GM19351 (cell line): ENCODE measurements around the gene DAB2IP.

Source experiments
- ATAC-seq: cut with Tn5 transposase; IDR thresholded peaks from one replicate; pipeline ENCODE4 v1.9.1; 2021; ENCODE audit warnings: mild to moderate bottlenecking, moderate library complexity; ENCODE audit not compliant: unreplicated experiment

DAB2IP gene

DNA sequence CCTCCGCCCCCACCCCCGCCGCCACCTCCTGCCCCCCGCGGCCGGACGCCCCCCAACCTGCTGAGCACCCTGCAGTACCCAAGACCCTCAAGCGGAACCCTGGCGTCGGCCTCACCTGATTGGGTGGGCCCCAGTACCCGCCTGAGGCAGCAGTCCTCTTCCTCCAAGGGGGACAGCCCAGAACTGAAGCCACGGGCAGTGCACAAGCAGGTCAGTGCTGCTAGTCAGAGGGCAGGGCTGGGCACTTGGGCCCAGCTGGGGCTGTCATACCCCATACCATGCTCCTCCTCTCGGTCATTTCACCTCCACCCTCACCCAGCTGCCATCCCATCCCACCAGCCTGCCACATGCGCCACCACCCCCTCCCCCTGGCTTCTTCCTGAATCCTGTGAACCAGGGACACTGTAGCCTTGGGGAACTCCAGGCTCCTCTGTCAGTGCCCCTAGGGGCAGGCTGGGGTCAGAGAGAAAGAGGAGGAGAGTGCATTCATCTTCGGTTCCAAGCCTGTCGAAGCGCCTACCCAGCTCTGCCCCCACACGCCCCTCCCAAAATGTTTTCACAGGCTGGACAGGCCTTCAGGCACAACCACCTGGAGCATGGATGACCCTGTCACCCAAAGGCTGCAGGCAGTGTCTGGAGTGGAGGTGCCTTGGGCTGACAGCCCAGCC, 122.0 kb downstream of the DAB2IP start:
- no peak for ATAC-seq

DNA sequence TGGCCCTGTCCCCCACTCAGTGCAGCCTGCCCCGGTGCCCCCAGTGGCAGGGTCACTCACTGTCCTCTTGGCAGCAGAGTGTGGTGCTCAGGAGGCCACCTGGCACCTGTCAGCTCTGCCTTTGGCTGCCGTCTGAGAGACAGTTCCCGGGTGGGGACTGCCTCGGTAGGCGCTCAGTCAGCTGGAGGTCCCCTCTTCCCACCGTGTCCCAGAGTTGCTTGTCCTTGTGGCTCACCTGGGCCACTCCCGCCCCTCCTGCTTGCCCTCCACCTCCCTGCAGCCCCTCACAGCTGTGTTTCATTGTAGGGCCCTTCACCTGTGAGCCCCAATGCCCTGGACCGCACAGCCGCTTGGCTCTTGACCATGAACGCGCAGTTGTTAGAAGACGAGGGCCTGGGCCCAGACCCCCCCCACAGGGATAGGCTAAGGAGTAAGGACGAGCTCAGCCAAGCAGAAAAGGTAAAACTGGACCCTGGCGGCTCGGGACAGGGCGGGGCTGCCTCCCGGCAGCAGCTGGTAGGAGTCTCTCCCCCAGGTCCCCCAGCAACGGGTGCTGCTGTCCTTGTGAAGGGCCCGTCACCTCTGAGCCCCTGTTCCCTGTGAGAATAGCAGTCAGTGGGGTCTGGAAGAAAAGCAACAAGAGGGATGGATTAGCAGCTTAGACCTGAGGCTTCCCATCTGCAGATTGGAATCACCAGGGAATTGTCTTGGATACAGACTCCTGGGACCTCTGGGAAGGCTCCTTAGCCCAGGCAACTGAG, 122.7 kb downstream of the DAB2IP start:
- ATAC-seq = no peak

DNA sequence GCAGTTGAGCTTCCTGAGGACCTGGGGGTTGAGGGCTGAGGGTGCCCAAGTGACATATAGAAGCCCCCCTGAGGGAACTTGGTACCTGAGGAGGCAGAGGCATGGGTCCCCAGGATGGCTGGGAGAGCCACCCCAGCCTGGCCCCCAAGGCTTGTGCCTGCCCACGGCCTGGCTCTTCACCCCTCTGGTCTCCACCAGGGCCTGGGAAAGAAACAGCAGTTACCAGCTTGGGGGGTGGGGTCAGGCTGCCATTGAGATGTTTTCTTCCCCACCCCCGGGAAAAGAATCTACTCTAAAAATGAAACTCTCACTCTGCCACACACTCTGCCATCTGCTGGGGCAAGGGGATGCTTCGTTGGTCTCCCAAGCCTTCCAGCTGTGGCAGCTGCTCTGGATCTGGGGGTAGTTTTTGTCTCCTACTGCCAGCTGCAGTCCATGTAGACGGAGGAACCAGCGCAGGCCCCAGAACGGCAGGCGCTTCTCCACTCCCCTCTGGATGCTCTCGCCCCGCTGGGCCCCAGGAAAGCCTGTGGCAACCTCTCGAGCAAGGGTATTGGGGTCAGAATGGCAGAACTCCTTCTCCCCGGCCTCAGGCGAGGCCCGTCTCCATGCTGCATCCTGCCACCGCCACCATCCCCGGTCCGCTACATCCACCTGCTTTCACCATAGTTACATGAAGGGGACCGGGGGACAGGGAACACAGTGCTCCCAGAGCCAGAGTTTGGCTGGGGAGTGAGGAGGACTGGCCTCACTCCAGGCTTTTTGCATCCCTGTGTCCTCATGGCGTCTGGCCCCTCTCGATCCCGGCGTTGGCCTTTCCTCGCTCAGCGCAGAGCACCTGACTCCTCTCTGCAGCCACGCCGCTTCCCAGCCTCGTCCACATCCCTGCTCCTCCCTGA, 123.5 kb downstream of the DAB2IP start:
- no peak for ATAC-seq

DNA sequence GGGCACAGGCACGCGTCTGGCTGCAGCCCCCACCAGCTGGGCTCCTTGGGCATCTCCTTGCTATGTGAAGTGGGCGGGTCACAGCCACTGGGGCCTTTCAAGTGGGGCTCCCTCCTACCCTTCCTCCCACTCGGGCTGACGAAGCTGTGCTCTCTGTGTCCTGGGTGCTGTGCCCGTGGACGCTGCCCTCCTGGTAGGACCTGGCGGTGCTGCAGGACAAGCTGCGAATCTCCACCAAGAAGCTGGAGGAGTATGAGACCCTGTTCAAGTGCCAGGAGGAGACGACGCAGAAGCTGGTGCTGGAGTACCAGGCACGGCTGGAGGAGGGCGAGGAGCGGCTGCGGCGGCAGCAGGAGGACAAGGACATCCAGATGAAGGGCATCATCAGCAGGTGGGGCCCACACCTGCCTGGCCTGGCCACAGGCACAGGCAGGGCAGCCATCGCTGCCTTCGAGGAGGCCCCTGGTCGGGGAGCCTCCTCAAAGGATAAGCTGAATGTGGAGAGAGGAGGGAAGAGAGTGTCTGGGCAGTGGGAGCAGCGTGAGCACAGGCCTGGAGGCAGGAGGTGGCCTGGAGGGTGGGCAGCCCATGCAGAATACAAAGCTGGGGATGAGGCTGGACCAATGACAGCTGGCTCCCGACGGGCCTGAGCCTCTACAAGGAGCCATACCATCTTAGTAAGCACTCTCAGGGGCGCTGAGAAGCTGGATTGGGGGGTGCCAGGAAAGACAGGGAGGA, 124.7 kb downstream of the DAB2IP start:
- no peak for ATAC-seq

DNA sequence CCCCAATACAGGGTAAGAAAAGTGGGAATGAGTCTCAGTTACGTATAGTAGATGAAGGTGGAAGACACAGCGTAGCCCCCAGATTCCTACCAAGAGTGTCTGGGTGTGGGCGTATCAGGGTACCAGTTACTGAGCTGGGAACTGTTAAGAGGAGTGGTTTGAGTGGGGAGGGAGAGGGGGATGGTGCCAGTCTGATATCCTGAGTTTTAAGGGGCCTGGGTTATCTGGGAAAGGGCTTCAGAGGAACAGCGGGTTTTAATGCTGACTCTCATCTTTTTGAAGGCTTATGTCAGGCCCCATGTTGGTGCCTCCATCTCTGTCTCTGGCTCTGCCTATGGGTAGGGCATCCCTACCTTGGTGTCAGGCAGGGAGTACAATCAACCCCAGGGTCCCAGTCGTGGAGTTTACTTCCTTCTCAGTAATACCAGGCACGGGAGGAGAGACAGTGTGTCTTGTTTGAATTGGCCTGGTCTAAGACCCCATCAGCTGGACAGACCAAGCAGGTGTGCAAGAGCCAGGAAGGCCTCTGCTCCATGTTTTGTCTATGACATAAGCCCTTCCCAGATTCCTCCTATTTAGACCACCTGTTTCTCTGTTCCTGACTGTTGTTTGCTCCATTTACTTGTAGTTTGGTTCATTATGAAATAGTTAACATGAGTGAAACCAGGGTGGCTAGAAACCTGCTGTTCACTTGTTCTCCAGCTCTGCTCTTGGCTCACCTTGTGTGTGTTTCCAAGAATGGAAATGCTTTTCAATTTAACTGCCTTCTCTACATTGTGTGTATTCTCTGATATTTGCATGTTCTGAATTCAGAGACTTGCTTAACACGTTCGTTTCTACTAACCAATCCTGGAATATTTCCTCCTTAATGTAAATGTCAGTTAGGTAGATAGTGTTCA, 125.6 kb downstream of the DAB2IP start:
- no peak for ATAC-seq

DNA sequence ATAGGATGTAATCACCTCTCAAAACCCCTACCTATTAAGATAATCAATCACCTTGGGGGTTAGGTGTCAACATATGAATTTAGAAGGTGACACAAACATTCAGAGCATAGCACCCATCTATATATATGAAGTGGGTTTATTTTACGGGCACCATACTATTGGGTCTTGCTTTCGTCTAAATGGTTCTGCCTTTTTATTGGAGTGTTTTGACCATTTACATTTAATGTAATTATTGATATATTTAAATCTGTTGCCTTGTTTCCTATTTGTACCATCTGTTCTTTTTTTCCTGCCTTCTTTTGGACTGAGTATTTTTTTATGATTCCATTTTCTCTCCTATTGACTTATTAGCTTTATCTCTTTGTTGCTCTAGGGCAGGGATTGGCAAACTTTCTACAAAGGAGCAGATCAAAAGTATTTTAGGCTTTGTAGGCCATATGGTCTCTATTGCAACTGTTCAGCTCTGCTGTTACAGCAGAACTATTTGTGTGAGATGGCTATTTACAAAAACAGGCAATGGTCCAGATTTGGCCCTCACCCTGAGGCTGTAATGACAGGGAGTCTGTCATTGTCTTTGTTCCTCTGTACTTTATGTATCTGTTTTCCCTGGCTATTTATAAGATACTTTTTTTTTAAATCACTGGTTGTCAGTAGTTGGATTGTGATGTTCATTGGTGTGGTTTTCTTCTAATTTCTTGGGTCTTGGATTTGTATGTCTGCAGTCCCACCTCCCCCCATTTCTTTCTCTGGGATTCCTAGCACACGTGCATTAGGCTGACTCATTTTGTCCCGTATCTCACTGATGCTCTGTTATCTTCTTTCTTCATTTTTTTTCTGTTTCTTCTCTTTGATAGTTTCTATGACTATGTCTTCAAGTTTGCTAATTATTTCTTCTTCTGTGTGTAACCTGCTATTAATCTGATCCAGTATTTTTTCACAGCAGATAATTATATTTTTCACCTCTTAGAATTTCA, 127.1 kb downstream of the DAB2IP start:
- ATAC-seq = no peak

DNA sequence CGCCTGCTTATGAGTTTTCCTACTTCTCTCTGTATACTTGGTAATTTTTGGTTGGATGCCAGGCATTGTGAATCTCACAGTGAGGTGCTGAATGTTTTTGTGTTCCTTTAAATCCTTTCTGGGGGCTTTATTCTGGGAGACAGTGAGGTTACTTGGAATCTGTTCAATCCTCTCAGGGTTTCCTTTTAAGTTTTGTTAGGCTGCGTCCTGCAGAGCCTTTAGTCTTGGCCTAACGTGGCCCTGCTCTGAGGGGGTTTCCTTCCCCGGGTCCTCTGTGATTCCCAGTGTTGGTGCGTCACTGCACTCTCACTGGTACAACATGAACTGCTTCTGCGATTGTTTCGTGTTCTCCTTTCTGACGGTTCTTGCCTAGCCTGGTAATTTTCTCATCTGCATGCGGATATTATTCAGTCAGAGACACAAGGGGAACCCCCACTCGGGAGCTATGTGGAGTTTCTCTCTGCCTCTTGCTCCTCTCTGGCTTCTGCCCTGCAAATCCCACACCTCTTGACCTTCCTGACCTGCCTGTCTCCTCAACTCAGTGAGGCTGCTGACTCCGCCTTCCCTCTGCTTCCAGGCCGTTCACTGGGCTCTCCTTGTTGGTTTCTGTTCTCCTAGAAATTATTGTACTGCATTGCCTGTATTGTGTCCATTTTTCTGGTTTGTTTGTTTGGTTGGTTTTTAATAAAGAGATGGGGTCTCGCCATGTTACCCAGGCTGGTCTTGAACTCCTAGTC, 128.1 kb downstream of the DAB2IP start:
- ATAC-seq = no peak

DNA sequence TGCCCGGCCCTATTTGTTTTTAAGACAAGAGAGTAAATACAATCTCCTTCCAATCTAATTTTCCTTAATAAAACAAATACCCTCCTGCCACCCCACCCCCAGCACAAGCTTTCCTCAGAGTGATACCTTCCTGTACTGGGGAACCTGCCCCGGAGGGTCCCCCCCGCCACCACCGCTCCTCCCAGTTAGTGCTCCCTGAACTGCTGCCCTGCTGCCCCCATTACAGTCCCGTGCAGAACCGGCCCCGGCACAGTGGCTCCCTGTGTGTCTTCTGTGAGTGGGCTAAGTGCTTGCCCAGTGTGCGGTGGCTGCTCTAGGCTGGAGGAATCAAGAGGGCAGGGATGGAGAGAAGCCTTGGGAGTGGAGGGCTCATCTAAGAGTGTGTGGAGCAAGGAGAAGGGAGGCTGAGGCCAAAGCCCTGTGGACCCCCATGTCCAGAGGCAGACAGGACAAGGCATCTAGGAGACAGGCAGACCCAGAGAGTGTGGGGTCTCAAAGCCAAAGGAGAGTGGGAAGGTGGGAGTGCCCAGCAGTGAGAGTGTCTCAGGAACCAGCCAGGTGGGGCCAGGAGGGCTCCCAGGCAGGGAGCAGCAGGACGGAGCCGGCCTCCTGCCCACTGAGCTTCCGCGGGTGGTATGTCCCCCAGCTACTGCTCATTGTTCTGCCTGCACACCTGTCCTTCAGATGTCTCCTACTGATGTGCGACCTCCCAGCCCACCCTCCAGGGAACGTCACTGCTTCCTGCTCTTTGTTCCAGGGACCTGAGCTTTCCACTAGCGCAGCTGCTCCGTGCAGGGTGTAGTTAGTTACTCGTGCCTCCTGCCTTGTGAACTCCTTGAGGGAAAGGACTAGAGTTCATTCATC, 129.0 kb downstream of the DAB2IP start:
- no peak for ATAC-seq

DNA sequence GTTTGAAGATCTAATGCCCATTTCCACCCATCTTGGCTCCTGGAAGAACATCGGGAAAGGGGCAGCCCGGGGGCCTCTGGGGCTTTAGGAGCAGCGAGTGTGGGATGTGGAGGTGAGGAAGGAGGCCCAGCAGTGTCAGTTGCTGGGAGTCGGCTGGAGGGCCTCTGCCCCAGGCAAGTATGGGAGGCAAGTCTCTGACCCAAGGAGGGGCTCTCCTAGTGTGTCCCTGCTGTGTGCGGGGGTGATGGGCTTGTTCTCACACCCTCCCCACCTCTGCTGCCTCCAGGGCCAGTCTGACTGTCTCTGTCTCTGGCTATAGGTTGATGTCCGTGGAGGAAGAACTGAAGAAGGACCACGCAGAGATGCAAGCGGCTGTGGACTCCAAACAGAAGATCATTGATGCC, 129.7 kb downstream of the DAB2IP start:
- ATAC-seq = no peak

DNA sequence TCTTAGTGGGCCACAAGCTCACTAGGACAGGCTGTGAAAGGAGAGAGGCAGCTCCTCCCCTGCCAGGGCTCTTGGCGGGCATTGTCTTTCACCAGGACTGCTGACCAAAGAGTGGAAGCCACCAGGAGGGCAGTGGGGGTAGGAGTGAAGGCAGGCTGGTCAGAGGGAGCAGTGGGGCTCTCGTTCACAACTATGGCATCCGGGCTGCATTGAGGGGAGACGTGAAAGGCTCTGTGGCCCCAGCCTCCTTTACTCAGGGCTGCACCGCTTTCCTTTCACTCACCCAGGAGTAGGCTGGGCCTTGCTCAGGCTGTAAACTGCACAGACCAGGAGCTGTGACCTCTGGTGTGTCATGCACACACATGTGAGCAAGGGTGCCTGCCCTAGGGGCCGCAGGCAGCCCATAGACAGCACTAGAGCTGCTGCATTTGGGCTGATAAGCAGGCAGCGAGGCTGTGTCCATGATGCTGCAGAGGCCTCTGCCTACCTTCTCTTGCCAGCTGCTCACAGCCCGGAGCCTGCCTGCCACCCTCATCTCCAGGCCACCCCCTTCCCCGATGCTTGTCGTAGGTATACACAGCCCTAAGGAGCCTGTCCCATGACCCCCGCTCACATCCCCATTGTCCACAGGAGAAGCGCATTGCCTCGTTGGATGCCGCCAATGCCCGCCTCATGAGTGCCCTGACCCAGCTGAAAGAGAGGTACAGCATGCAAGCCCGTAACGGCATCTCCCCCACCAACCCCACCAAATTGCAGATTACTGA, 130.4 kb downstream of the DAB2IP start:
- no peak for ATAC-seq

DNA sequence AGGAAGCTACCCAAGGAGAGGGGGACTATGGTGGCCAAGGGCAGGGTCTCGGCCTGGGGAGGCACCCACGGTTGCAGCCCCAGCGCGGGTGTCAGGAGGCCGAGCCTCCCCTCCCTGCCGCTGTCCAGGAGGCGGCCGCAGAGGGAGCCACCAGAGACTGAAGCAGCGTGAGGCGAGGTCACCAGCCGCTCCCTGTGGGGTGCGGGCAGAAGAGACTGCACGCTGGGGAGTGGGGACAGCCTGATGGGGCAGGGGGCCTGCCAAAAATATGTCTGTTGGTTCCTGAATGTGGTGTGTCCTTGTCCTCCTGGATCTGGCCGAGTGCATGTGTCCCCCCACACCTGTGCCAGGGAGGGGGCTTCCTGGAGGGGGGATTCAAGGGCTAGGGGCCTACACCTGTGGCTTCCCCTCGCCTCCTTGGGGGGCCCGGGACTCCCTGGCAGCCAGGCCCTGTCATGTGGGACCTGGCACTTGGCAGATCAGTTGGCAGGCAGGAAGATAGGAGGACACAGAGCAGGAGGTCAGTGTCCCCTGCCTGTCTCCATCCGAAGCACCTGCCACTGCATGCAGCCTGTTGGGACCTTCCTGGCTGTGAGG, 131.2 kb downstream of the DAB2IP start:
- ATAC-seq = no peak

DNA sequence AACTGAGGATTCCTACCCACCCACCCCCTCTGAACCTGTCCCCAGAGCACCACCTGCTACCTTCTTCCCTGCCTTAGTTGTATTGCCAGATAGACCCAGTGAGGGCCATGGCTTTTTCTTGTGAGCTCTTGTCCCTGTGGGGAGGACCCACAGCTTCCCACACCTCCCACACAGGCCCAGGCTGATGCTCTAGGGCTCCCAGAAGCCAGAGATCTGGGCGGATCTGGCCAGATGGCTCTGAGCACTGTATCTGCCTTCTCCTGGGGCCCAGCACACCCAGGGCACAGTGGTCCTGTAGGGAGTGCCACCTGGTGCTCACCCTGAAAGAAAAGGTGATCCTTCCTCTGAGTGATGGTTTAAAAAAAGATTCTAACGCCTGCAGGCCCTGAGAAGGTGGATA, 131.7 kb downstream of the DAB2IP start:
- ATAC-seq = no peak

DNA sequence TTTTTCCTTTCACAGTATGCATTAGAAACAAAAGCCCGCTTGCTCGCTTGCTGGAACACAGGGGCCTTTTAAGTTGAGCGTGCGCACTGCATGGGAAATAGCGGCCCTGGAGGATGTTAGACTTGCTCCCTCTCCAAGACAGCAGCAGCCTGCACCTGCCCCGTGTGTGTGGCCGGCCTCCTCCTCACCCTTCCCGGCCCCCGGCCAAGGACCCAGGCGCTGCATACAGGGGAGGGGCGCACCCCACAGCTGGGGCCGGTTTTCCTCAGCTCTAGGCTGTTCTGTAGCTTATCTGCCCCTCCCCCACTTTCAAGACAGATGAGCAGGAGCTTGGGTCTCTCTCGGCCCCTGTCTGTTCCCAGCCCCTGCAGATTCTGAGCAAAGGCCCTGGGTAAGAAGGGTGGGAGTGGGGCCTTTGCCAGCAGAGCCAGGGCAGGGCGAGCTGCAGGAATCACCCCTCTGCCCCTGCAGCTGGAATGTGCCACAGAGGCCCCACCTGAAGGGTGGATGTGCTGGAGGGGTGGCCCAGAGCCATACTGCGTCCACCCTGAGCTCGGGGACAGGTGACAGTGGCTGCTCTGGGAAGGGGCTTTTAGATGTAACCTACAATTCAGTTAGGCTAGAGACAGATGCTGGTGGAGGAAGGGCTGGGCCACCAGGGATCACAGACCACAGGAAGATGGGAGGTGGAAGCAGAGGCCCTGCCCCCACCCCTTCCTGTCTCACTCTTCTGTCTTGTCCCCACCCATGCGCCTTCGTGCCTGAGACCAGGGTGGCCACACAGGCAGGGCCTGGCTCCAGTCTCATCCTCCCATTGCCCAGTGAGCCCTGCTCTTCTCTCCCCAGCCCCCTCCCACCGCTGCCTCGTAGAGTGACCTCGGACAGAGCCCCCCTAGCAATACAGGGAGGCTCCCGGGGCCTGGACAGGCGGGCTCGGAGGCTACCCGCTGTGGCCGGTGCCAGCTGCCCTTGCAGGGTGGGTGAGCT, 132.4 kb downstream of the DAB2IP start:
- ATAC-seq = no peak

DNA sequence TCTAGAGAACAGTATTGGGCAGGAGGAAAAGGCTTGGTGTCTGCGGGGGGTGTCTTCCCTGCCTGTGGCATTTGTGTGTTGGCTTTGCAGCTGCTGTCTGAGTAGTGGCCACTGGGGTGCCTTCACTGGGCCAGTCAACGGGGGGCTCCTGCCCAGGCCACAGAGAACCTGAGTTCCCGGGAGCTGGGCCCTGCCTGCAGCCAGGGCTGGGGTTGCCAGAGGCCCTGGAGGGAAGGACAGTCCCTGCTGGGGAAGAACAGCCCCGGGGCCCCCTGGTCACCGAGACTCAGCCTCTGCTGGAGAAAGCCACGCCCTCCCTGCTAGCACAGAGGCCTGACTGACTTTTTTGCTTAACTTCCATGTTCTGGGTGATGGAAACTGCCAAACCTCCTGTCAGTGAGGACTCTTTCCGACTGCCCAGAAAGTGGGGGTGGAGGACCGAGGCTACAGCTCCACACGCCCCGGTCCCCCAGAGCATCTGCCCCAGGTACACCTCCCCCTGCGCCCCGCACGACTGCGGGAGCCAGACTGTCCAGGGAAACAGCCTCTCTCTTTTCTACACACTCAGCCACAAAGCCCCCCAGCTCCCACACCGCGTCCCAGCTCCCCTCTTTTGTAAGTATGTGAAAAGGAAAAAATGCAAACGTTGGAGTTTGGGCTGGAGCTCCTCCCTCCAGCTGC, 133.4 kb downstream of the DAB2IP start:
- ATAC-seq = no peak
